D721Med (cell line): Measurements from ENCODE around the gene CITED4.

Experiments
- DNase-seq: peaks from one replicate; pipeline ENCODE4 v3.0.0; 2011; ENCODE audit warnings: low spot score; ENCODE audit not compliant: insufficient read length
- FAIRE-seq: peaks from 2 replicates; lab custom pipeline; 2011; peaks lifted over from hg19 to GRCh38; lab: Jason Lieb, UNC
- TF ChIP-seq, protein P1 (sequence below): IDR thresholded peaks from 2 replicates; pipeline ENCODE4 v1.5.1; 2012; ENCODE audit warnings: mild to moderate bottlenecking, control low read depth; ENCODE audit not compliant: insufficient read depth; ENCODE audit errors: missing control alignments

CITED4 gene

DNA sequence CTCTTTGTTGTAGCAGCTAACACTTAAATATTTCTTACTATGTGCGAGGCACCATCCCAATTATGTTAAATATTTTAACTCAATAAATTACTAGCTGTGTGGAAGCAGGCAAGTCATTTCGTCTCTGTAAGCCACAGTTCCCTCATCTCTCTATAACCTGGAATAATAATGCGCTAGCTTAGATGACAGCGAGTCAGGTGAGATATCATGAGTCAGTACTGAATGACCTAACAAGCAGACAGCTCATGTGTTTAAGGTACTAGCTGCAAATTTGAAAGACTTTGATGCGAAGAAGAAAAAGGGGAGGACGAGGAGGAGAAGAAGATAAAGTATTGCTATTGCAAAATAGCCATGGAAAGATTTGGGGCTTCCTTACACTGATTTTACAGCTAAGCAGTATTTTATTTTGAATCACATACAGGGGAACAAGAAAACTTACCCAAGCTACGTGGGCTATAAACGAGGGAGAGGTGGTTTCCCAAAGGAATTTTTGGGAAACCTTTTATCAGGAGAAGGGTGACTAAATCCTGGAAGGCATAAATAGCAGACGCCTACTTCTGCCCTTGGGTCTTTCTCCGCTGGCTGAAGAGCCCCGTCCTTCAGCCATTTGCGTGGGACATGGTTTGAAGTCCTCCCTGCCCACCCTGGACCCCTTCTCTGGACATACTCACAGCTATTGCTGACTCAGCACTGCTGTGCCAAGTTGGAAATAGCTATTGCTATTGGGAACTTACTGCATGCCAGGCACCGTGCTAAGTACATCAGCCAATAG is 8.9 kb downstream of the CITED4 start:
- FAIRE-seq (no peak), DNase-seq (no peak)
- TF ChIP-seq, protein P1, sequence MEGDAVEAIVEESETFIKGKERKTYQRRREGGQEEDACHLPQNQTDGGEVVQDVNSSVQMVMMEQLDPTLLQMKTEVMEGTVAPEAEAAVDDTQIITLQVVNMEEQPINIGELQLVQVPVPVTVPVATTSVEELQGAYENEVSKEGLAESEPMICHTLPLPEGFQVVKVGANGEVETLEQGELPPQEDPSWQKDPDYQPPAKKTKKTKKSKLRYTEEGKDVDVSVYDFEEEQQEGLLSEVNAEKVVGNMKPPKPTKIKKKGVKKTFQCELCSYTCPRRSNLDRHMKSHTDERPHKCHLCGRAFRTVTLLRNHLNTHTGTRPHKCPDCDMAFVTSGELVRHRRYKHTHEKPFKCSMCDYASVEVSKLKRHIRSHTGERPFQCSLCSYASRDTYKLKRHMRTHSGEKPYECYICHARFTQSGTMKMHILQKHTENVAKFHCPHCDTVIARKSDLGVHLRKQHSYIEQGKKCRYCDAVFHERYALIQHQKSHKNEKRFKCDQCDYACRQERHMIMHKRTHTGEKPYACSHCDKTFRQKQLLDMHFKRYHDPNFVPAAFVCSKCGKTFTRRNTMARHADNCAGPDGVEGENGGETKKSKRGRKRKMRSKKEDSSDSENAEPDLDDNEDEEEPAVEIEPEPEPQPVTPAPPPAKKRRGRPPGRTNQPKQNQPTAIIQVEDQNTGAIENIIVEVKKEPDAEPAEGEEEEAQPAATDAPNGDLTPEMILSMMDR: no peak

DNA sequence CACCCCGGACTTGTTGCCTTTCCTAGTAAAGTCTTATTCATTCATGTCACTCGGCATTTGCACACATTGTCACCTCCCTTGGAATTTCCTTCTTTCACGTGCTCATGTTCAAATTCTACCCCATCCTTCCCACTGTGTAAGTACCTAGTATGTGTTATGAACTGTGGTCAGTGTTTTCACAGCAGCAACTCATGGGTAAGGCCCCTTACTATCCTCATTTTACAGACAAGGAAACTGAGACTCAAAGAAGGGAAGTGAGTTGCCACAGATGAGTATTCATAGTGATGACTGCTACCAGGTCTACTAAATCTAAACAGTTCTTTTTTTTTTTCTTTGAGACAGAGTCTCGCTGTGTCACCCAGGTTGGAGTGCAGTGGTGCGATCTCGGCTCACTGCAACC is 10.5 kb downstream of the CITED4 start:
- FAIRE-seq: no peak
- TF ChIP-seq, protein P1: no peak
- no peak for DNase-seq

DNA sequence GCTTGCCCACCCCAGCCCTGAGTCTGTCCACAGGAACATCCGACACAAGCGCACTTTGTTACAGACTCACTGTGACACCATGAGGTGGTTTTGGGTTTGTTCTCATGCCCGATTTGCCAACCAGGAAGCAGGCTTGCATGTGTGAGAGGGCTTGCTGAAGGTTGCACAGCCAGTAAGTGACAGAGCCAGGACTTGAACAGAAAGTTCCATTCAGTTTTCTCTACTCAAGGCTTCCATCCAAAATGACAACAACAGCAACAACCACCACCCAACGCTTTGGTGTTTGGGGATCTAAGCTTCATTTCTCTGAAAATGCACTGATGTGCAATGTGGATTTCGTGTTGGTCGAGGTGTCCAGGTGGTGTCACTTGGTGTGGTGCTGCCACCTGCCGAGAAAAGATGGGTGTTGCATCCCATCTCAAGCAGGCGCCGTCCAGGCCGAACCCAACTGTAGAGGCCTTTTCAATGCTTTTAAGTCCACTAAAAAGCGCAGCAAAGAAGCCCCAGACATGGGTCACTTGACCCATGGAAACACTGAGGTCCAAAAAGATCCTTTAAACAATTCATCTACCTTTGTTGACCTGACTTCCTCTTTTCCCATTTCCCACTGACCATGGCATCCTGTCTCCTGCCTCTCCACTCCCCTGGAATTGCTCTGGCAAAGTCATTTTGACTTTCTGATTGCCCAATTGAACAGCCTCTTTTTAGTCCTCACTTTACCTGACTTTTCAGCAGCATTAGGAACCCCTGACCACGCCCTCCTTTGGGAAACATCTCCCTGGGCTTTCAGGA is 12.2 kb downstream of the CITED4 start:
- FAIRE-seq: no peak
- DNase-seq: peak; percentile 58
- TF ChIP-seq, protein P1: peak; percentile 87

DNA sequence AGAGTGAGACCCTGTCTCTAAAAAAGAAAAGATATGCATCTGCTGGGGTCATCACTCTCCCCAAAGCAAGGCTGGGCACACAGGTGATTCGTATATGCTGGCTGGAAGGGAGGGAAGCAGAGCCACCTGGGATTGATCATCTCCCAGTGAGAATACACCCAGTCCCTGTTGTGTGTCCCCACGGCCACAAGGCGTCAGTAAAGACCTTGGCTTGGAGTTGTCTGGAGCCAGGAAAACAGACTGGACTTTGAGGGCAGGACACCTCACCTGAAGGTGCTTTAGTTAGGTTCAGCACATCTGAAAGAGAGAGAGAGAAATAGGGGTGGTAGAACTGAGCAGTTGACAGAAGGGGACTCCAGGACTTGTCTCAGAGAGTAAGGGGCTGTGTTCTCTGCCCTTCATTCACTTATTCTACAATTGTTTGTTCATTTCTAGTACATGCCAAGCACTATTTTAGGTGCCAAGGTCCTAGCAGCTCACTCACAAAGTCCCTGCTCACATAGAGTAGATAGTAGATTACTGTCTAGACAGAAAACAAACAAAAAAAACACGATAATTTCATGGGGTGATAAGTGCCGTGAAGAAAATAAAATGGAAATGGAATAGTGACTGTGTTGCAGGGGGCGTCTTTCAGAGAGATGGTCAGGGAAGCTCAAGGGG is 13.5 kb downstream of the CITED4 start:
- no peak for DNase-seq
- TF ChIP-seq, protein P1: peak; percentile 98
- FAIRE-seq: no peak

DNA sequence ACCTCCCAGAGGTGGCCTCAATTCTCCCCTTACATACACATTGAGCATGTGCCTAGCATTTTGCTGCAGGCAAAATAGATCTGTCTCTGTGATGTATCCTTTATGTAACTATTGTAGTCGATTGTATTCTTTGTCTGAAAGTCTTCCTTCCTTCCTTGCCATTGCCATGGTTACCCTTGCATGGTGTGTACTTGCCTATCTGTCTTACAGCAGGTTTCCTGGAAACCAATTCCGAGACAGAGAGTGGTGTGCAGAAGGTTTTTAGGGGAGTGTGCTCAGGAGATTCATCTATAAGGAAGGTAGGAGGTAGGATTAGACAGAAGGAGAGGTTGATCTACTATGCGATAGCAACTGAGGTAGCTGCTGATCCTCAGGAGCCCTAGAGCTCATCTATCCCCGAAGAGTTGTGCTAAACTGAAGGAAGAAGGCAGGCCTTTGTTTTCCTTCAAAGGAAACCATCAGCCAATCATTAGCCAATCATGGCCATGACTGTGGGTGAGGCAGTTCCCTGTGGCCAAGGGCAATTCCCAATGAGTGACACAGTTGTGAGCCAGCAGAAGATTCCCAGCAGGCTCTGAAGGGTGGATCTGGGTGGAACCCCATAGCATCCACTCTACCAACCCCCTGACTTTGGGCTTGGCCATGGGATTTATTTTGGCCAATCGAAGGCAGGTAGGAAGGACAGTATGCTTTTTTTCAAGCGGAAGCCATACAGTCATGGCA is 15.0 kb downstream of the CITED4 start:
- TF ChIP-seq, protein P1: no peak
- FAIRE-seq: no peak
- DNase-seq: no peak

DNA sequence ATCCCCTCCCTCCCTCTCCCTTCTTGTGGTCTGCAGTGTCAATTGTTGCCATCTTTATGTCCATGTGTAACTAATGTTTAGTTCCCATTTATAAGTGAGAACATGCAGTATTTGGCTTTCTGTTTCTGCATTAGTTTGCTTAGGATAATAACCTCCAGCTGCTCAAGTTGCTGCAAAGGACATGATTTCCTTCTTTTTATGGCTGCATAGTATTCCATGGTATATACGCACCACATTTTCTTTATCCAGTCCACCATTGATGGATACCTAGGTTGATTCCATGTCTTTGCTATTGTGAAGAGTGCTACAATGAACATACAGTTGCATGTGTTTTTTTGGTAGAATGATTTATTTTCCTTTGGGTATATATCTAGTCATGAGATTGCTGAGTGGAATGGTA is 16.3 kb downstream of the CITED4 start:
- no peak for FAIRE-seq
- no peak for DNase-seq
- TF ChIP-seq, protein P1: no peak
